Measurements from ENCODE around the gene SCGB2A2. TPM values are rescaled to one million over a fixed set of nuclear protein-coding genes. Genes with fewer than 3 reads are reported as not detected.

The SCGB2A2 gene
- not detected for total RNA-seq
- not detected for polyA plus RNA-seq
- long read RNA-seq, donor 1: 0 reads
- long read RNA-seq, donor 2: 0 reads
- long read RNA-seq, donor 3: 0 reads

DNA sequence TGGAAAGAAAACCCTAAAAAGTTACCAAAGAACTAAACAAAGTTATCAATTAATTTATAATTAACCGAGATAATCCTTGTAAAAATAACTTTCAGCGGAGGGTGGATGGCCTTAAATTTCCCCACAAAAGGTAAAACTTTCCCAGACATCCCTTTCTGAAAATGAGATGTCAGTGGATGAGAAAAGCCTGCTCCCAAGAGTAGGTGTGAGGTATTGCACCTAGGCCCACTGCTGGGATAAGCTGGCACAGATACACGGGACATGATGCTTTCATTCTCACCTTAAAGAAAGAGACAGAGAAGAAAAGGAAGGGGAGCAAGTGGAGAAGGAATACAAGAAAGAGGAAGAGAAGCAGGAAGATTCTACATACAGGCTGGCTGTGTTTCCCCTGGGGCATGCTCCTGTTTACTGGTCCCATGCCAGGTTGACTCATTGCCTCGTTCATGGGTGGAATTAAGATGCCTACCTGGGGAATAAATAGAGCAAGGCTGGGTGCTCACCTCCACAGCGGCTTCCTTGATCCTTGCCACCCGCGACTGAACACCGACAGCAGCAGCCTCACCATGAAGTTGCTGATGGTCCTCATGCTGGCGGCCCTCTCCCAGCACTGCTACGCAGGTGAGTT is at the start of gene SCGB2A2:
Gene SCGB2A2, plus strand, starts transcription at position 505 of the 625 bp plus-strand sequence. Its CDS starts 59 bp downstream, at position 564.
- no peak within 1 kb of the TSS for H3K27ac ChIP-seq
- no peaks in the 10 kb centered on the region for H3K36me3 ChIP-seq
- H3K4me1 ChIP-seq: no peaks in the 10 kb centered on the region
- DNase-seq: no peak
- ATAC-seq: no peak
- H3K4me3 ChIP-seq: no peak within 1 kb of the TSS
- intact Hi-C loops (cut with DNase I): no loop called here
- 59 to 75% (median 71%) methylated on average over 5 to 10 of the region's 10 CpGs for WGBS, 4 donors
- TF ChIP-seq, protein P1, sequence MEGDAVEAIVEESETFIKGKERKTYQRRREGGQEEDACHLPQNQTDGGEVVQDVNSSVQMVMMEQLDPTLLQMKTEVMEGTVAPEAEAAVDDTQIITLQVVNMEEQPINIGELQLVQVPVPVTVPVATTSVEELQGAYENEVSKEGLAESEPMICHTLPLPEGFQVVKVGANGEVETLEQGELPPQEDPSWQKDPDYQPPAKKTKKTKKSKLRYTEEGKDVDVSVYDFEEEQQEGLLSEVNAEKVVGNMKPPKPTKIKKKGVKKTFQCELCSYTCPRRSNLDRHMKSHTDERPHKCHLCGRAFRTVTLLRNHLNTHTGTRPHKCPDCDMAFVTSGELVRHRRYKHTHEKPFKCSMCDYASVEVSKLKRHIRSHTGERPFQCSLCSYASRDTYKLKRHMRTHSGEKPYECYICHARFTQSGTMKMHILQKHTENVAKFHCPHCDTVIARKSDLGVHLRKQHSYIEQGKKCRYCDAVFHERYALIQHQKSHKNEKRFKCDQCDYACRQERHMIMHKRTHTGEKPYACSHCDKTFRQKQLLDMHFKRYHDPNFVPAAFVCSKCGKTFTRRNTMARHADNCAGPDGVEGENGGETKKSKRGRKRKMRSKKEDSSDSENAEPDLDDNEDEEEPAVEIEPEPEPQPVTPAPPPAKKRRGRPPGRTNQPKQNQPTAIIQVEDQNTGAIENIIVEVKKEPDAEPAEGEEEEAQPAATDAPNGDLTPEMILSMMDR (IDR thresholded peaks at IDR 0.05): peak in 2 of 12 donors; percentile 7 to 9
- no peak for TF ChIP-seq POLR2A (IDR thresholded peaks at IDR 0.05)
- H3K27me3 ChIP-seq: peaks cover 0 to 18% (median 0%) of the 10 kb centered on the region in 9 donors
- no peaks in the 10 kb centered on the region for H3K9me3 ChIP-seq

DNA sequence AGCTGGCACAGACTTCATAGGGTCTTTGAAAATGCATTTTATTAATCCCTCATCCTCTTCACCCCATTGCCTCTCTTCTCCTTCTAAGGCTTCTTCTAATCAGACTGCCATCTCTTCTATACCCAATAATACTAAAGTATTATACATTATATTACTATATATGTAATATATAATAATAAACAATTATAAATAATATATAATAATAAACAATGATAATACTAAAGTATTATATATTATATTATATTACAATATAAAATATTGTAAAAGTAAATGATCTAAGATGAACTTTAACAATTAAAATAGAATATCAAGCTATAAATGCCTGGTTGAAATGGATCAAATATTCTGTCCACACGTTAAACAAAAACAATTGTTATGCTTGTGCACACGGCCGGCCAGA is 48.5 kb upstream of the SCGB2A2 start:
- no peaks in the 10 kb centered on the region for H3K27me3 ChIP-seq
- WGBS, 4 donors: 89 to 94% (median 92%) methylated on average over 3 of the region's 3 CpGs
- H3K27ac ChIP-seq: no peak overlapping the region
- intact Hi-C loops (cut with DNase I): no loop called here
- no peak for DNase-seq
- H3K4me3 ChIP-seq: no peak overlapping the region
- no peak for ATAC-seq
- no peaks in the 10 kb centered on the region for H3K4me1 ChIP-seq
- H3K9me3 ChIP-seq: peaks cover 0 to 52% (median 28%) of the 10 kb centered on the region in 12 donors
- H3K36me3 ChIP-seq: no peaks in the 10 kb centered on the region
- no peak for TF ChIP-seq POLR2A (IDR thresholded peaks at IDR 0.05)
- TF ChIP-seq, protein P1 (IDR thresholded peaks at IDR 0.05): no peak

DNA sequence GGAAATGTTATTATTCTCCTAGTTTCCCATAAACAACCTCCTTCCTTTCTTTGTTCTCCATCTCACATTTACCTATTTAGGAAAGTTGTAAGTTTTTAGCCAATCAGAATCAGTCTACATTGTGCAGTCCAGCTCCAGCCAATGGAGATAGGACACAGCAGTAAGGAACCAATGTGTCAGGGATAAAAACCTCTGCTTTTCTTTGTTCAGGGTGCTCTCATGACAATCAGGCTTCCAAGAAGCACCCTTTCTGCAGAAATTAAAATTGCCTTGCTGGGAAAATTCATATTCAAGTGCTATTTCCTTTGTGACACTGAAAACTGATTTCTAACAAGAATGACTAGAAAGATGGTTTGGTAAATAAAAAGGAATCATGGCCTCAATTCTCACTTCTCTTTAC is 46.9 kb upstream of the SCGB2A2 start:
- Histone ChIP-seq H3K27me3 (peaks cover 0 to 2% (median 0%) of the 10 kb centered on the region in 9 donors), H3K36me3 (no peaks in the 10 kb centered on the region), H3K9me3 (peaks cover 0 to 52% (median 28%) of the 10 kb centered on the region in 12 donors), H3K4me3 (no peak overlapping the region), H3K4me1 (no peaks in the 10 kb centered on the region), H3K27ac (no peak overlapping the region)
- TF ChIP-seq, protein P1 (IDR thresholded peaks at IDR 0.05): no peak
- no peak for TF ChIP-seq POLR2A (IDR thresholded peaks at IDR 0.05)
- no peak for ATAC-seq
- intact Hi-C loops (cut with DNase I): no loop called here
- DNase-seq: no peak

DNA sequence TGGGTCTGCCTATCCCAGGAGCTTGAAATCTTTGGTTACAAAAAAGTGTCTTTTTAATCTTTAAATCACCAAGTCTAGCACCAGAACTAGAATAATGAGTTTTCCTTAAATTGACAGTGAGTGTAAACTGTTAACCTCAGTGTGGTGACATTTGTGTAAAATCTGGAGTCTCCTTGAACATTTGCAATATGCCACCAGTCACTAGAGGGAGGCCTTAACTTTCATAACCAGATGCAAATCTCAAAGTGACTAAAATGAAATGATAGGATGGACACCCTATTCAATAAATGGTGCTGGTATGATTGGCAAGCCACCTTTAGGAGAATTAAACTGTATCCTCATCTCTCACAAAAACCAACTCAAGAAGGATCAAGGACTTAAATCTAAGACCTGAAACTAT is 36.2 kb upstream of the SCGB2A2 start:
- TF ChIP-seq, protein P1 (IDR thresholded peaks at IDR 0.05): peak in 1 of 12 donors; percentile 9
- TF ChIP-seq POLR2A (IDR thresholded peaks at IDR 0.05): no peak
- Histone ChIP-seq H3K9me3 (no peaks in the 10 kb centered on the region), H3K4me3 (no peak overlapping the region), H3K27me3 (peaks cover 0 to 29% (median 0%) of the 10 kb centered on the region in 9 donors), H3K4me1 (no peaks in the 10 kb centered on the region), H3K27ac (no peak overlapping the region), H3K36me3 (no peaks in the 10 kb centered on the region)
- intact Hi-C loops (cut with DNase I): no loop called here
- DNase-seq (no peak), ATAC-seq (no peak)

All from heart left ventricle (tissue), 16 donors.